Ishikawa (cell line): ENCODE measurements around the gene IFITM10.
A peak's percentile ranks its signal among the peaks of the same experiment; 100 is the strongest.

ENCODE experiments used
- CEBPB ChIP-seq: IDR thresholded peaks from 2 replicates; pipeline ENCODE4 v1.6.1; 2012
- EP300 ChIP-seq: IDR thresholded peaks from 2 replicates; pipeline ENCODE4 v1.6.1; 2012; ENCODE audit warnings: borderline replicate concordance
- NFIC ChIP-seq: IDR thresholded peaks from 2 replicates; pipeline ENCODE4 v1.6.1; 2012
- RAD21 ChIP-seq: IDR thresholded peaks from 2 replicates; pipeline ENCODE4 v1.6.1; 2012; ENCODE audit warnings: low read depth
- TAF1 ChIP-seq: IDR thresholded peaks from 2 replicates; pipeline ENCODE4 v1.6.1; 2012; ENCODE audit warnings: low read depth, mild to moderate bottlenecking
- TEAD4 ChIP-seq: IDR thresholded peaks from 2 replicates; pipeline ENCODE4 v1.6.1; 2012
- ZBTB7A ChIP-seq: IDR thresholded peaks from 2 replicates; pipeline ENCODE4 v1.6.1; 2012; ENCODE audit warnings: low read depth
- TF ChIP-seq, protein P1 (sequence below): IDR thresholded peaks from 2 replicates; pipeline ENCODE4 v1.6.1; 2012
- TF ChIP-seq, protein P2 (sequence below): IDR thresholded peaks from 2 replicates; pipeline ENCODE4 v1.6.1; 2012; ENCODE audit warnings: low read depth, mild to moderate bottlenecking

GRCh38 chr11:1747753-1748635 is 2.4 kb downstream of the IFITM10 start:
- TF ChIP-seq, protein P1, sequence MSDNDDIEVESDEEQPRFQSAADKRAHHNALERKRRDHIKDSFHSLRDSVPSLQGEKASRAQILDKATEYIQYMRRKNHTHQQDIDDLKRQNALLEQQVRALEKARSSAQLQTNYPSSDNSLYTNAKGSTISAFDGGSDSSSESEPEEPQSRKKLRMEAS, result no peak
- TF ChIP-seq TEAD4 (no peak), NFIC (no peak), EP300 (no peak), CEBPB (no peak), RAD21 (no peak), ZBTB7A (no peak), TAF1 (no peak)
- TF ChIP-seq, protein P2, sequence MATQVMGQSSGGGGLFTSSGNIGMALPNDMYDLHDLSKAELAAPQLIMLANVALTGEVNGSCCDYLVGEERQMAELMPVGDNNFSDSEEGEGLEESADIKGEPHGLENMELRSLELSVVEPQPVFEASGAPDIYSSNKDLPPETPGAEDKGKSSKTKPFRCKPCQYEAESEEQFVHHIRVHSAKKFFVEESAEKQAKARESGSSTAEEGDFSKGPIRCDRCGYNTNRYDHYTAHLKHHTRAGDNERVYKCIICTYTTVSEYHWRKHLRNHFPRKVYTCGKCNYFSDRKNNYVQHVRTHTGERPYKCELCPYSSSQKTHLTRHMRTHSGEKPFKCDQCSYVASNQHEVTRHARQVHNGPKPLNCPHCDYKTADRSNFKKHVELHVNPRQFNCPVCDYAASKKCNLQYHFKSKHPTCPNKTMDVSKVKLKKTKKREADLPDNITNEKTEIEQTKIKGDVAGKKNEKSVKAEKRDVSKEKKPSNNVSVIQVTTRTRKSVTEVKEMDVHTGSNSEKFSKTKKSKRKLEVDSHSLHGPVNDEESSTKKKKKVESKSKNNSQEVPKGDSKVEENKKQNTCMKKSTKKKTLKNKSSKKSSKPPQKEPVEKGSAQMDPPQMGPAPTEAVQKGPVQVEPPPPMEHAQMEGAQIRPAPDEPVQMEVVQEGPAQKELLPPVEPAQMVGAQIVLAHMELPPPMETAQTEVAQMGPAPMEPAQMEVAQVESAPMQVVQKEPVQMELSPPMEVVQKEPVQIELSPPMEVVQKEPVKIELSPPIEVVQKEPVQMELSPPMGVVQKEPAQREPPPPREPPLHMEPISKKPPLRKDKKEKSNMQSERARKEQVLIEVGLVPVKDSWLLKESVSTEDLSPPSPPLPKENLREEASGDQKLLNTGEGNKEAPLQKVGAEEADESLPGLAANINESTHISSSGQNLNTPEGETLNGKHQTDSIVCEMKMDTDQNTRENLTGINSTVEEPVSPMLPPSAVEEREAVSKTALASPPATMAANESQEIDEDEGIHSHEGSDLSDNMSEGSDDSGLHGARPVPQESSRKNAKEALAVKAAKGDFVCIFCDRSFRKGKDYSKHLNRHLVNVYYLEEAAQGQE, result peak; percentile 60
